Activated CD4-positive, alpha-beta T cell treated with anti-CD3 and anti-CD28 coated beads for 24 hours (primary cell): Measurements from ENCODE around the gene SSRP1.
"Not testable (repeated sequence)": the region's sequence is repeated elsewhere in the genome, so short reads cannot be mapped to it uniquely, and the experiment has no call there.

Source experiments
- DNase-seq, 2 donors: peaks; one replicate each; pipeline ENCODE4 v3.0.0-alpha.2; 2020; ENCODE audit warnings: low read depth in 2 of 2

SSRP1 gene, protein sequence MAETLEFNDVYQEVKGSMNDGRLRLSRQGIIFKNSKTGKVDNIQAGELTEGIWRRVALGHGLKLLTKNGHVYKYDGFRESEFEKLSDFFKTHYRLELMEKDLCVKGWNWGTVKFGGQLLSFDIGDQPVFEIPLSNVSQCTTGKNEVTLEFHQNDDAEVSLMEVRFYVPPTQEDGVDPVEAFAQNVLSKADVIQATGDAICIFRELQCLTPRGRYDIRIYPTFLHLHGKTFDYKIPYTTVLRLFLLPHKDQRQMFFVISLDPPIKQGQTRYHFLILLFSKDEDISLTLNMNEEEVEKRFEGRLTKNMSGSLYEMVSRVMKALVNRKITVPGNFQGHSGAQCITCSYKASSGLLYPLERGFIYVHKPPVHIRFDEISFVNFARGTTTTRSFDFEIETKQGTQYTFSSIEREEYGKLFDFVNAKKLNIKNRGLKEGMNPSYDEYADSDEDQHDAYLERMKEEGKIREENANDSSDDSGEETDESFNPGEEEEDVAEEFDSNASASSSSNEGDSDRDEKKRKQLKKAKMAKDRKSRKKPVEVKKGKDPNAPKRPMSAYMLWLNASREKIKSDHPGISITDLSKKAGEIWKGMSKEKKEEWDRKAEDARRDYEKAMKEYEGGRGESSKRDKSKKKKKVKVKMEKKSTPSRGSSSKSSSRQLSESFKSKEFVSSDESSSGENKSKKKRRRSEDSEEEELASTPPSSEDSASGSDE

DNA sequence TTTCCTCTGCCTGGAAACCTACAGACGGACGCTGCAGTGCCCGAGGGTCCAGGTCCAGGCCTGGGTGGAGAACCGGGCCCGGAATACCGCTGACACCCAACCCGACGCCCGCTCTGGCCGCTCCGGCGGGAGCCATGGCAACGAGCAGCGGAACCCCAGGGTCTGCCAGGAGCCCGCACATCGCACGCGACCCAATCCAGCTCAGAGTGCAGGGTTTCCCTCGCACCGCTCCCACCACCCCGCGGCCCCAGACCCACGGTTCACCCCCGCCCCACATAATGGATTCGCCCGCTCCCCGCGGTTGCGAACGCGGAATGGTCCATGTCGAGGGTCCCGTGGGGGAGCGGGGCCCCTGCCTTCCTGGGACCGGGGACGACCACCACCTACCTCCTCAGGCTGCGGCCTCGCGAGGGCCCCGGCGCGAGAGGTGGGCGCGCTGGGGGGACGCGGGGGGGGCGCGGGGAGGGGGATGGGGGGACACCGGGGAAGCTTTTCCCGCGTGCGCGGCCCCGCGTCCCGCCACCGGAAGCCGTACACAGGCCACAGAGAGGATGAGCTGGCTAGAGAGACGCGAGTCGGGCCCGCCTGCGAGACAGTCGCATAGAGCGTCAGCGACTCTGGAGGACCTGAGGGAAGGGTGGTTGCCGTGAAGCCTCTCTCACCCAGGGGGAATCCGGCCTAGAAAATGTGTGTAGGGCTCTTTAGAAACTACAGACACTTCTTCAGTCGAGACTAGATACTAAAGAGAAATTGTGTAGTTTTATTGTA is at the start of gene SSRP1:
Gene SSRP1, minus strand, starts transcription at position 550 of the 768 bp plus-strand sequence. CDS start 771 bp downstream, outside the sequence.
- DNase-seq = peak; percentile 76 to 78

DNA sequence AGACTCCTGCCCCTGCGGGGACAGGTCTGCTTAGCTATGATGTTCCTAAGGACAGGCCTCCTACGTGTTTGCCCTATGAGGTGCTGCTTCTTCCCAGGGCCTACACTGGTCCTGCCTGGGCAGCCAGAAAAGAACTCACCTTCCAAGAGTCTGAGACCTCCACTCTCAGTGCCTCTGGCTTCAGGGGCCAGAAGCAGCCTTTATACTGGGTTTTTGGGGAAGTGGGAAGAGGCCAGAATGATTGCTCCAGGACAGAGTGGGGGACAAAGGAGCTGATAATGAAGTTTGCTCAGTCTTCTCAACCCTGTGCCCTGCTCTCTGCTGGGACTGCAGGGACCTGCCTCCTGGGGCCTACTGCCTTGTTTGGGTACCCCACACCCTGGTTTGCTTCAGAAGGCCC is 45.3 kb upstream of the SSRP1 start, which contains the start of gene PRG3:
Gene PRG3, minus strand, starts transcription at position 176 of the 400 bp plus-strand sequence. CDS start 442 bp downstream, outside the sequence.
- no peak for DNase-seq

DNA sequence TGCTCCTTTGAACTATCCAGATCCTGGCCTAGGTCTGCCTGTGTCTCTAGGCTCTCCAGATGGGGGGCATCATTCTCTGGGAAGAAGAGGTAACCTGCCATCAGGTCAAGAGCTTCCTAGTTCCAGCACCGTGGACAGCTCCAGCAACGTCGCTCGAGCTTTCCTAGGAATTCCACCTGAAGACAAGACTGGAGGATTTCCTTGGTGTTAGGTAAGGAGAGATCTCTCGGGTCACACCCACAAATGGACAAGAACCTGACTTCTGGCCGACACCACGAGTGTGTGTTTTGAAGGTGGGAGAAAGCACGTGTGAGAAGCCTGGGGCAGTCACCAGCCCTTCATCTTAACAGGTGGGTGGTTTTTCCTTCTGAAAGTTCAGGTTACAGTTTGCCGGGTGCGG is 44.0 kb upstream of the SSRP1 start:
- DNase-seq = no peak

DNA sequence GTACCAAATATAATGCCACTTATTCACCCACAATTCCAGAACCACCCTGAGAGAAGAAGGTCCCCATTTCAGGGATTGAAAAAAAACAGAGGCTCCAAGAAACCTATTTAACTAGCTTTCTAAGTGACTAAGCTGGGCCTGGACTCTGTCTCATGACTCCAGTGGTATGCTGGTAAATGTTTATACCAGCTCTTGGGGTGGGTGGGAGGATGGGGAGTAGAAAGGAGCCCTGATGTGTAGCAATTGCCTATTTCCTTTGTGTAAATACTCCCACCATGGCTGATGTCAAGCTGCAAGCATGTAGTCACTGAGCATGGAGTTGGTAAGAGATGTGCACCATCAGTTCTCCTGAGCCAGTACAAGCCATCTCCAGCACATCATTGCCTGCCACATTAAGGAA is 42.5 kb upstream of the SSRP1 start:
- no peak for DNase-seq

GRCh38 chr11:57377107-57377506 is 41.4 kb upstream of the SSRP1 start:
- DNase-seq = no peak

- DNase-seq = no peak
These were observed 40.7 kb upstream of the SSRP1 start for GRCh38 chr11:57376095-57377090.

GRCh38 chr11:57375490-57375889 is 39.8 kb upstream of the SSRP1 start:
- DNase-seq = no peak

DNA sequence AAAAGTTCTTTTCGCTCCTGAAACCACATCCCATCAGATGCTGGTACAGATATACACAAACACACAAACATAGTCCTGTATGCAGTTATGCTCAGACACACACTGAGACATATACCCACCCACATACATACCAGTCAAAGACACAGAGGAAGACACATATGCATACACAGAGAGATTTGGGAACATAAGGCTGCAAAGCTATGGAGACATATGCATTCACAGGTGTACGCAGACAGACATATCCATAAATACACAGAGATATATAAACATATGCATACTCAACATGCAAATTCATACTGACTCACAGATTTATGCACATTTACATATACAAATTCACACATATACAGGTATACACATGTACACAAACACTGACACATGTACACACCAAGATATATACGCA is 39.3 kb upstream of the SSRP1 start:
- no peak for DNase-seq

- DNase-seq = no peak
These were observed 37.5 kb upstream of the SSRP1 start for GRCh38 chr11:57373146-57373545.

DNA sequence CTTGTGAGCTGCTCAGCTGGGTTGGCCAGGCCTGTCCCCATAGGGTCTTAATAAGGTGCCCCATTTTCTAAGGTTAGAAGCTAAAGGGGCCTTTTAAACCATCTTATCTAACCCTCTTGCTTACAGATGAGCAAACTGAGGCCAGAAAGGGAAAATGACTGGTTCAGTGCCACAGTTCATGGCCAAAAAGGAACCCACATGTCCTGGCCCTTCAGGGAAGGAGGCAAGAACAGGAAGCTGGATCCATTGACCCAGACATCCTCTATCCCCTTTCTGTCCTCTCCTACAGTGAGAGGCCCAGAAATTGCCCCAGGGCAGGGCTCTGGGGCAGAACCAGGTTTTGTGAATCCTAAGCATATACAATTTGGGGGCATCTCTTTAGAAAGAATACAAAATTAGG is 35.2 kb upstream of the SSRP1 start:
- no peak for DNase-seq

DNA sequence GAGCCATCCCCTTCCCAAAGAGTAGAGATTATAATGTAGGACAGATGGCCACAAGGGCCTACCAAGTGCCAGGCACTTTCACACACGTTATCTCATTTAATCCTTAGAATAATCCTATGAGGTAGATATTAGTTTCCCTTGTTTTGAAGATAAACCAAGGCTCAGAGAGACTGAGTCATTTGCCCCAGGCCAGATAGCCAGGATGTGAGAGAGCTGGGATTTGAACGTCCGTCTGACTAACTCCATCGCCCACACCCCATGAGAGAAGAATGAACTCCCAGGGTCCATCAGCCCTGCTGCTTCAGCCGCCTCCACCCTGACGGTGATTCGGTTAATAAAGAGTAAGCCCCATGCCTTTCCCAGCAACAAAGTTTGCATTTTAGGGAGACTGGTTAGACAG is 34.6 kb upstream of the SSRP1 start:
- DNase-seq = no peak

DNA sequence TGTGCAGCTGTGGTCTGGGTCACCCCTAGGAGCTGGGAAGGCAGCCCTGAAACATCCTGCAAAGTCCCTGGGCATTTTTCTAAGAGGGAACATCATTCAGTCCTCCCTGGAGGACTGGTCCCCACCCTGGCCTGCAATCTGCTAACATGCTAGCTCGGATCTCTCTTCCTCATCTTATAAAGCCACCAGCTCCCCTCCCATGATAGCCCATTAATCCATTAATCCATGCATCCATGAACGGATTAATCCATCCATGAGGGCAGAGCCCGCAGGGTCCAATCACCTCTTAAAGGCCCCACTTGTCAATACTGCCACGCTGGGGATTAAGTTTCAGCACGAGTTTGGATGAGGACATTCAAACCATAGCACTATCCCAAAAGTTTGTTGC is 33.1 kb upstream of the SSRP1 start:
- DNase-seq = no peak

- DNase-seq = no peak
These were observed 32.6 kb upstream of the SSRP1 start for GRCh38 chr11:57368106-57368844.

- no peak for DNase-seq
These were observed 29.4 kb upstream of the SSRP1 start for GRCh38 chr11:57364851-57365660.

GRCh38 chr11:57363131-57364080 is 27.7 kb upstream of the SSRP1 start:
- no peak for DNase-seq

GRCh38 chr11:57361926-57362325 is 26.2 kb upstream of the SSRP1 start:
- no peak for DNase-seq

GRCh38 chr11:57361420-57361819 is 25.7 kb upstream of the SSRP1 start:
- DNase-seq = not testable (repeated sequence)

DNA sequence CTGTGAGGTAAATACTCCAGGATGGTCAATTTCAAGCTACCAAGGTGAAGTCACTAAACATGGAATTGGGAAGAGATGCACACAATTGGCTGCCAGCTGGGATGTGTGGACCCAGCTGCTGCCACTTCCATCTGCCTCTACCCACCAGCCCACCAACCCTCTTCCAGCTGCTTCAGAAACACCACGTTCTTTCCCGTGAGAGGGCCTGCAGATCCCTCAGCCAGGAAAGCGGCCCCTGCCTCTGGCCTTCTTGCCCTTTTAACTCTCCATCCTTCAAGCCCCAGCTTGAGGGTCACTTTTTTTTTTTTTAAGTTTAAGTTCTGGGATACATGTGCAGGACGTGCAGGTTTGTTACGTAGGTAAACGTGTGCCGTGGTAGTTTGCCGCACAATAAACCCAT is 25.3 kb upstream of the SSRP1 start:
- no peak for DNase-seq
